Common myeloid progenitor, CD34-positive (primary cell): ENCODE results near the gene DRAXIN.
A peak's percentile ranks its signal among the peaks of the same experiment; 100 is the strongest.

Source experiments
- CTCF ChIA-PET: fragments of 350-600 bp; sonication (Branson Sonifier 250); formaldehyde crosslinking; loops from one replicate; lab custom pipeline; 2021; ENCODE audit warnings: antibody characterized with exemption; lab: Charles Lee
- POLR2A ChIA-PET: fragments of 350-600 bp; sonication (Branson Sonifier 250); formaldehyde crosslinking; loops from one replicate; lab custom pipeline; 2021; ENCODE audit warnings: antibody characterized with exemption; lab: Charles Lee
- DNase-seq, 3 donors: peaks; one replicate each; pipeline versions ENCODE4 v3.0.0 to v3.0.0-alpha.2; 2013
- H3K27ac ChIP-seq, 2 experiments: 1 replicate in 1 of 2; 2 replicates in 1 of 2; pipeline ENCODE4 v1.7.0; 2013; ENCODE audit warnings: inconsistent platforms in 2 of 2, low read length in 2 of 2, mild to moderate bottlenecking in 2 of 2, low read depth in 1 of 2, moderate library complexity in 1 of 2; ENCODE audit not compliant: severe bottlenecking in 2 of 2, insufficient read depth in 1 of 2, poor library complexity in 1 of 2
- H3K27me3 ChIP-seq, 5 experiments: replicated peaks in 2 of 5; 1 replicate in 3 of 5; 2 replicates in 2 of 5; pipeline versions ENCODE4 v1.6.1 to v1.7.0; 2013; ENCODE audit warnings: low read length in 4 of 5, mild to moderate bottlenecking in 2 of 5, moderate library complexity in 2 of 5, inconsistent platforms in 1 of 5; ENCODE audit not compliant: insufficient read depth in 5 of 5, control insufficient read depth in 4 of 5
- H3K36me3 ChIP-seq, 4 experiments: 1 replicate in 2 of 4; 2 replicates in 2 of 4; pipeline versions ENCODE4 v1.6.1 to v1.7.0; 2013; ENCODE audit warnings: low read length in 3 of 4, control low read depth in 1 of 4, mild to moderate bottlenecking in 1 of 4; ENCODE audit not compliant: control insufficient read depth in 4 of 4, insufficient read depth in 4 of 4
- H3K4me1 ChIP-seq, 4 experiments: 1 replicate in 3 of 4; 2 replicates in 1 of 4; pipeline versions ENCODE4 v1.6.1 to v1.7.1; 2013; ENCODE audit warnings: low read length in 3 of 4, mild to moderate bottlenecking in 3 of 4, control low read depth in 1 of 4, inconsistent platforms in 1 of 4, moderate library complexity in 1 of 4; ENCODE audit not compliant: control insufficient read depth in 4 of 4, insufficient read depth in 4 of 4; ENCODE audit errors: control extremely low read depth in 1 of 4
- H3K4me3 ChIP-seq, 7 experiments: 1 replicate in 4 of 7; 2 replicates in 3 of 7; pipeline versions ENCODE4 v1.5.1 to v1.7.0; 2013; ENCODE audit warnings: mild to moderate bottlenecking in 7 of 7, low read length in 6 of 7, moderate library complexity in 6 of 7, inconsistent platforms in 2 of 7, low read depth in 2 of 7, control low read depth in 1 of 7; ENCODE audit not compliant: insufficient read depth in 4 of 7, control insufficient read depth in 1 of 7; ENCODE audit errors: extremely low read depth in 1 of 7
- H3K9me3 ChIP-seq, 5 experiments: 1 replicate in 4 of 5; 2 replicates in 1 of 5; pipeline versions ENCODE4 v1.6.1 to v1.7.1; 2013; ENCODE audit warnings: low read length in 4 of 5, mild to moderate bottlenecking in 2 of 5, inconsistent platforms in 1 of 5, low read depth in 1 of 5, moderate library complexity in 1 of 5; ENCODE audit not compliant: control insufficient read depth in 4 of 5, insufficient read depth in 2 of 5; ENCODE audit errors: control extremely low read depth in 1 of 5
- WGBS: methylation state at CpG from one replicate; pipeline ENCODE4 v1.1.5; 2013; ENCODE audit not compliant: insufficient coverage; 5-methylcytosine and 5-hydroxymethylcytosine counted together

Gene DRAXIN

DNA sequence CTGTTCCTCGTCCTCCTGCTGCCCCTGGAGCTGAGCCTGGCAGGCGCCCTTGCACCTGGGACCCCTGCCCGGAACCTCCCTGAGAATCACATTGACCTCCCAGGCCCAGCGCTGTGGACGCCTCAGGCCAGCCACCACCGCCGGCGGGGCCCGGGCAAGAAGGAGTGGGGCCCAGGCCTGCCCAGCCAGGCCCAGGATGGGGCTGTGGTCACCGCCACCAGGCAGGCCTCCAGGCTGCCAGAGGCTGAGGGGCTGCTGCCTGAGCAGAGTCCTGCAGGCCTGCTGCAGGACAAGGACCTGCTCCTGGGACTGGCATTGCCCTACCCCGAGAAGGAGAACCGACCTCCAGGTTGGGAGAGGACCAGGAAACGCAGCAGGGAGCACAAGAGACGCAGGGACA, 14.8 kb downstream of the DRAXIN start:
- peaks cover 0 to 7% (median 1%) of the 10 kb centered on the region in 4 experiments for H3K4me1 ChIP-seq
- 96% methylated on average over 13 of the region's 14 CpGs for WGBS
- H3K4me3 ChIP-seq = no peak overlapping the region
- POLR2A ChIA-PET = no interaction called here
- no peaks in the 10 kb centered on the region for H3K9me3 ChIP-seq
- no peak overlapping the region for H3K27ac ChIP-seq
- peaks cover 0 to 35% (median 21%) of the 10 kb centered on the region in 5 experiments for H3K27me3 ChIP-seq
- no peaks in the 10 kb centered on the region for H3K36me3 ChIP-seq
- no peak for DNase-seq
- CTCF ChIA-PET = interaction anchor here (0.7 to 5.2 kb wide), 4 partner anchors 14 to 24 kb away, joined by 3 to 24 read pairs (median 6); no protein-coding TSS in a partner anchor

GRCh38 chr1:11707621-11708276, 16.2 kb downstream of the DRAXIN start:
- Histone ChIP-seq H3K4me3 (no peak overlapping the region), H3K4me1 (peaks cover 0 to 4% (median 1%) of the 10 kb centered on the region in 4 experiments), H3K27me3 (peaks cover 0 to 24% (median 20%) of the 10 kb centered on the region in 5 experiments), H3K27ac (no peak overlapping the region), H3K9me3 (no peaks in the 10 kb centered on the region), H3K36me3 (no peaks in the 10 kb centered on the region)
- POLR2A ChIA-PET = no interaction called here
- CTCF ChIA-PET = interaction anchor here (0.9 to 5.2 kb wide), 8 partner anchors 10 to 96 kb away, joined by 3 to 24 read pairs (median 6); partner anchors contain the start of gene FBXO6
- WGBS = 46% methylated on average over 14 of the region's 17 CpGs
- DNase-seq = peak; percentile 35 to 70 (median 70)

- ChIA-PET POLR2A (interaction anchor here (1.2 kb wide), 1 partner anchor 45 kb away, joined by 3 read pairs; the partner anchor contains the start of gene FBXO6), CTCF (interaction anchor here (1.0 to 5.2 kb wide), 7 partner anchors 11 to 55 kb away, joined by 3 to 24 read pairs (median 6); partner anchors contain the start of gene FBXO2)
- 88% methylated on average over 10 of the region's 11 CpGs for WGBS
- Histone ChIP-seq H3K27me3 (peaks cover 0 to 18% (median 15%) of the 10 kb centered on the region in 5 experiments), H3K4me1 (peaks cover 0 to 4% (median 1%) of the 10 kb centered on the region in 4 experiments), H3K9me3 (no peaks in the 10 kb centered on the region), H3K4me3 (no peak overlapping the region), H3K36me3 (no peaks in the 10 kb centered on the region), H3K27ac (no peak overlapping the region)
- peak in 2 of 3 donors; percentile 50 to 73 for DNase-seq
Measured at GRCh38 chr1:11708554-11709350, 17.2 kb downstream of the DRAXIN start.

DNA sequence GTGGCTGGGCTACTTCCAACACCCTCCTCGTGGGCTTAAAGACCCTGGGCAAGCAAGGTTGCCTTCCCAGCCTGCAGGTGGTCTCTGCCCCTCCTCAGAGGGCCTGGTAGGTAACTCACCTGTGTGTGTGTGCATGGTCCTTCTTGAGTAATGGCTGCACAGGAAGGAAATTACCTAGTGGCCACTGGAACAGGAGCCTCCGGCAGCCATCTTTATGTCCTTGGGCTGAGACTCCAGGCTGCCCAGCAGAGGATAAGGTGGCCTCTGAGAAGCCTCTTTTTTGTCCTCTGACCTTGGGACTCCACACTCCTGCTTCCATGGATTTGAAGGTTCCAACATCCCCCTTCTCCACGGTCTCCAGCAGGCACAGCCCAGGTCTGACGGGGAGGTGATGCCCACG, 20.0 kb downstream of the DRAXIN start:
- Histone ChIP-seq H3K4me1 (peaks cover 0 to 4% (median 1%) of the 10 kb centered on the region in 4 experiments), H3K27ac (no peak overlapping the region), H3K36me3 (no peaks in the 10 kb centered on the region), H3K27me3 (peaks cover 0 to 13% (median 0%) of the 10 kb centered on the region in 5 experiments), H3K9me3 (no peaks in the 10 kb centered on the region), H3K4me3 (no peak overlapping the region)
- WGBS = 100% methylated on average over 5 of the region's 5 CpGs
- CTCF ChIA-PET = interaction anchor here (0.8 to 5.2 kb wide), 9 partner anchors 9 to 59 kb away, joined by 3 to 24 read pairs (median 3); partner anchors contain the start of gene MAD2L2
- no peak for DNase-seq
- POLR2A ChIA-PET = no interaction called here

- WGBS = 94% methylated on average over 8 of the region's 8 CpGs
- no peak overlapping the region for H3K27ac ChIP-seq
- CTCF ChIA-PET = interaction anchor here (1.8 kb wide), 1 partner anchor 47 kb away, joined by 6 read pairs; no protein-coding TSS in a partner anchor
Measured at GRCh38 chr1:11712285-11712684, 20.8 kb downstream of the DRAXIN start.

DNA sequence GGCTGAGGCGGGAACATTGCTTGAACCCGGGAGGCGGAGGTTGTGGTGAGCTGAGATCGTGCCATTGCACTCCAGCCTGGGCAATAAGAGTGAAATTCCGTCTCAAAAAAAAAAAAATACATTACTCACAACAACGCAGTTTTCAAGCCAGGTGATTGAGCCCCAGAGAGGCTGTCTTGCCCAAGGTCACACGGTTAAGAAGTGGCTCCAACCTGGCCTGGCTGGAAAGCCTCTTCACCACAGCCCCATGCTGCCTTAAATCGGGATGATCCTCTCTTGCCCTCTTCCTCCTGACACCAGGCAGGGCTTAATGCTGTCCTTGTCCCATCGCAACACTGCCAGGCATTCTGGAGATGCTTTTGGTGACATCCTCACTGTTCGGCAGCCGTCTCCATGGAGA, 21.6 kb downstream of the DRAXIN start:
- H3K36me3 ChIP-seq = no peaks in the 10 kb centered on the region
- no peak overlapping the region for H3K4me3 ChIP-seq
- ChIA-PET CTCF (no interaction called here), POLR2A (interaction anchor here (0.7 kb wide), 1 partner anchor 217 kb away, joined by 5 read pairs; no protein-coding TSS in a partner anchor)
- H3K4me1 ChIP-seq = no peaks in the 10 kb centered on the region
- 91% methylated on average over 7 of the region's 11 CpGs for WGBS
- H3K9me3 ChIP-seq = no peaks in the 10 kb centered on the region
- no peak overlapping the region for H3K27ac ChIP-seq
- peaks cover 0 to 12% (median 0%) of the 10 kb centered on the region in 5 experiments for H3K27me3 ChIP-seq
- no peak for DNase-seq

More at GRCh38 chr1:11712285-11712684, 20.8 kb downstream of the DRAXIN start:
- Histone ChIP-seq H3K4me1 (peaks cover 0 to 4% (median 1%) of the 10 kb centered on the region in 4 experiments), H3K9me3 (no peaks in the 10 kb centered on the region), H3K4me3 (no peak overlapping the region), H3K36me3 (no peaks in the 10 kb centered on the region), H3K27me3 (peaks cover 0 to 12% (median 0%) of the 10 kb centered on the region in 5 experiments)
- DNase-seq = no peak
- POLR2A ChIA-PET = no interaction called here
